HepG2 (cell line): ENCODE measurements around the gene AFDN. TPM values are rescaled to one million over a fixed set of nuclear protein-coding genes. Genes with fewer than 3 reads are reported as not detected.

ENCODE experiments used
- BRF2 ChIP-seq: sonication (generic); formaldehyde crosslinking; IDR thresholded peaks from 2 replicates; pipeline ENCODE4 v1.8.1; 2022; ENCODE audit warnings: mild to moderate bottlenecking, missing genetic modification reagents
- KLF16 ChIP-seq, 2 experiments: sonication (generic) in 1 of 2; formaldehyde crosslinking in 1 of 2; IDR thresholded peaks; 2 replicates each; pipeline versions ENCODE4 v1.6.1 to v1.8.0; 2016 to 2023; ENCODE audit warnings: missing genetic modification reagents in 2 of 2, missing compliant biosample characterization in 1 of 2
- NR2F1 ChIP-seq, 2 experiments: fragments of 450-650 bp in 1 of 2; formaldehyde crosslinking in 1 of 2; IDR thresholded peaks; 2 replicates each; pipeline versions ENCODE4 v1.5.0 to v1.6.1; 2016 to 2020; ENCODE audit warnings: mild to moderate bottlenecking in 1 of 2, missing compliant biosample characterization in 1 of 2, missing genetic modification reagents in 1 of 2, moderate library complexity in 1 of 2
- PAF1 ChIP-seq: IDR thresholded peaks from 2 replicates; pipeline ENCODE4 v1.6.1; 2016; ENCODE audit warnings: missing genetic modification reagents, missing compliant biosample characterization
- PLRG1 ChIP-seq: fragments of 450-650 bp; conservative IDR thresholded peaks from 2 replicates; pipeline ENCODE4 v1.6.1; 2016
- RNF2 ChIP-seq: fragments of 450-650 bp; conservative IDR thresholded peaks from 2 replicates; pipeline ENCODE4 v1.6.1; 2016; ENCODE audit warnings: low read depth
- ZNF17 ChIP-seq: sonication (generic); formaldehyde crosslinking; IDR thresholded peaks from 2 replicates; pipeline ENCODE4 v1.5.0; 2020; ENCODE audit warnings: mild to moderate bottlenecking, missing genetic modification reagents
- ZNF777 ChIP-seq: sonication (generic); formaldehyde crosslinking; IDR thresholded peaks from 2 replicates; pipeline ENCODE4 v1.4.0; 2020; ENCODE audit warnings: missing genetic modification reagents
- ZNF781 ChIP-seq: sonication (generic); formaldehyde crosslinking; IDR thresholded peaks from 2 replicates; pipeline ENCODE4 v1.5.1; 2020; ENCODE audit warnings: borderline replicate concordance, mild to moderate bottlenecking, missing genetic modification reagents; ENCODE audit errors: not compliant biosample characterization
- ZXDC ChIP-seq: sonication (generic); formaldehyde crosslinking; IDR thresholded peaks from 2 replicates; pipeline ENCODE4 v1.5.0; 2020; ENCODE audit warnings: mild to moderate bottlenecking, missing genetic modification reagents
- polyA plus RNA-seq, 8 experiments: library from polyadenylated mRNA; depleted of rRNA in 3 of 8; stranded (reverse) in 7 of 8; unstranded in 1 of 8; fragments of >200 nt; fragmentation: Illumina TruSeq in 4 of 8; extraction: Trizol in 4 of 8; gene quantifications; 2 replicates each; pipeline versions ENCODE4 v1.2.1 to v1.2.3, GENCODE V29; 2011 to 2016; ENCODE audit warnings: low read depth in 4 of 8, missing spikeins in 1 of 8, mixed read lengths in 1 of 8; ENCODE audit not compliant: insufficient read depth in 1 of 8
- total RNA-seq, 5 experiments: library from RNA; depleted of rRNA; stranded (reverse); fragments of >200 nt; fragmentation: Illumina TruSeq; extraction: Trizol; gene quantifications; 2 replicates each; pipeline ENCODE4 v1.2.3, GENCODE V29; 2016; ENCODE audit warnings: low read depth in 1 of 5

AFDN gene
- total and polyA plus RNA-seq, 2 of the 13 experiments (the other 11 are each of a cell fraction or from before 2014, with no cell fraction given) = 136 to 151 TPM

- TF ChIP-seq ZXDC (CRISPR knock-in tag) = no peak
- TF ChIP-seq ZNF777 (CRISPR knock-in tag) = no peak
- no peak for TF ChIP-seq BRF2 (CRISPR knock-in tag)
- TF ChIP-seq NR2F1 (CRISPR knock-in tag; IDR thresholded peaks at IDR 0.05) = no peak
- TF ChIP-seq ZNF781 (CRISPR knock-in tag) = no peak
- TF ChIP-seq PAF1 (CRISPR knock-in tag) = no peak
- no peak for TF ChIP-seq RNF2
- TF ChIP-seq PLRG1 = no peak
- no peak for TF ChIP-seq KLF16 (CRISPR knock-in tag; IDR thresholded peaks at IDR 0.05)
- no peak for TF ChIP-seq ZNF17
Observed at GRCh38 chr6:168021581-168021980, 194.9 kb downstream of the AFDN start (continued).

Other genes starting within 250 kb of the AFDN start
- not detected in 2 replicates for gene KIF25, start 170.8 kb downstream of the AFDN start, total RNA-seq (2016; rRNA removed; fragmentation: Illumina TruSeq; extraction: Trizol)
- gene KIF25, start 170.8 kb downstream of the AFDN start, polyA plus RNA-seq (2011; rRNA removed) = not detected in 2 replicates